Glutamatergic neuron (in vitro differentiated cells): ENCODE results near the gene SMCO2. TPM values are rescaled to one million over a fixed set of nuclear protein-coding genes. Genes with fewer than 3 reads are reported as not detected.

Experiments used
- DNase-seq: peaks from one replicate; pipeline ENCODE4 v3.0.0; 2022
- H3K27ac Mint-ChIP-seq: one replicate; pipeline ENCODE4 v1.8.0; 2020; ENCODE audit warnings: mild to moderate bottlenecking, mixed read lengths, inconsistent platforms; ENCODE audit not compliant: unreplicated experiment
- H3K27me3 Mint-ChIP-seq: one replicate; pipeline ENCODE4 v1.8.0; 2020; ENCODE audit warnings: mild to moderate bottlenecking, moderate library complexity, mixed read lengths, inconsistent platforms; ENCODE audit not compliant: unreplicated experiment
- H3K36me3 Mint-ChIP-seq: one replicate; pipeline ENCODE4 v1.8.0; 2020; ENCODE audit warnings: mild to moderate bottlenecking, mixed read lengths, inconsistent platforms; ENCODE audit not compliant: unreplicated experiment
- H3K4me1 Mint-ChIP-seq: one replicate; pipeline ENCODE4 v1.8.0; 2020; ENCODE audit warnings: mild to moderate bottlenecking, low read depth, mixed read lengths, inconsistent platforms; ENCODE audit not compliant: unreplicated experiment
- H3K4me3 Mint-ChIP-seq: one replicate; pipeline ENCODE4 v1.8.0; 2020; ENCODE audit warnings: mild to moderate bottlenecking, mixed read lengths, inconsistent platforms; ENCODE audit not compliant: unreplicated experiment
- H3K9me3 Mint-ChIP-seq: one replicate; pipeline ENCODE4 v1.8.0; 2020; ENCODE audit warnings: mild to moderate bottlenecking, moderate library complexity, mixed read lengths, inconsistent platforms; ENCODE audit not compliant: unreplicated experiment
- CTCF ChIP-seq: fragments of 200-600 bp; sonication (generic); IDR thresholded peaks from one replicate; pipeline ENCODE4 v1.5.0; 2021; ENCODE audit not compliant: partially characterized antibody, unreplicated experiment
- total RNA-seq: library from RNA; stranded (reverse); fragmentation: NEBNext Ultra II Directional; extraction: Animal tissue kit (Norgen Biotek cat#: 25700); gene quantifications from one replicate; pipeline ENCODE4 v1.2.1, GENCODE V29; 2021; ENCODE audit not compliant: unreplicated experiment

SMCO2 gene
- total RNA-seq, 1 donor from 2014 or later: not detected

- Mint-ChIP-seq H3K9me3 (no peaks in the 10 kb centered on the region), H3K36me3 (no peaks in the 10 kb centered on the region), H3K4me1 (no peaks in the 10 kb centered on the region), H3K4me3 (no peak overlapping the region), H3K27ac (no peak overlapping the region), H3K27me3 (no peaks in the 10 kb centered on the region)
- no peak for TF ChIP-seq CTCF
- DNase-seq: no peak
Measured at GRCh38 chr12:27506645-27507189, 60.2 kb downstream of the SMCO2 start.

GRCh38 chr12:27508736-27509431 lies 62.3 kb downstream of the SMCO2 start:
- Mint-ChIP-seq H3K27me3 (no peaks in the 10 kb centered on the region), H3K9me3 (no peaks in the 10 kb centered on the region), H3K4me3 (no peak overlapping the region), H3K36me3 (no peaks in the 10 kb centered on the region), H3K4me1 (no peaks in the 10 kb centered on the region), H3K27ac (no peak overlapping the region)
- DNase-seq: no peak
- no peak for TF ChIP-seq CTCF

GRCh38 chr12:27511031-27511722 lies 64.6 kb downstream of the SMCO2 start:
- H3K4me3 Mint-ChIP-seq: no peak overlapping the region
- TF ChIP-seq CTCF: no peak
- no peak overlapping the region for H3K27ac Mint-ChIP-seq

GRCh38 chr12:27511723-27512045 lies 65.1 kb downstream of the SMCO2 start:
- H3K9me3 Mint-ChIP-seq: no peaks in the 10 kb centered on the region
- H3K4me3 Mint-ChIP-seq: no peak overlapping the region
- no peak for DNase-seq
- no peaks in the 10 kb centered on the region for H3K36me3 Mint-ChIP-seq
- no peak overlapping the region for H3K27ac Mint-ChIP-seq
- H3K4me1 Mint-ChIP-seq: peaks cover 3% of the 10 kb centered on the region
- no peak for TF ChIP-seq CTCF
- H3K27me3 Mint-ChIP-seq: no peaks in the 10 kb centered on the region

More at GRCh38 chr12:27511031-27511722, 64.6 kb downstream of the SMCO2 start:
- no peaks in the 10 kb centered on the region for H3K9me3 Mint-ChIP-seq
- no peak for DNase-seq
- peaks cover 3% of the 10 kb centered on the region for H3K4me1 Mint-ChIP-seq
- no peaks in the 10 kb centered on the region for H3K27me3 Mint-ChIP-seq
- H3K36me3 Mint-ChIP-seq: no peaks in the 10 kb centered on the region
